Calu3 (cell line): ENCODE results near the gene NTM. TPM values are rescaled to one million over a fixed set of nuclear protein-coding genes. Genes with fewer than 3 reads are reported as not detected.

Experiments used
- BruUV-seq: library from RNA; stranded (reverse); fragments of 400-500 nt; replicated peaks from 2 replicates; lab custom pipeline; 2021; lab: Mats Ljungman, UMichigan
- CTCF ChIA-PET: fragments of 300-600 bp; sonication (Branson Sonifier 250); formaldehyde crosslinking; loops from one replicate; lab custom pipeline; 2022; ENCODE audit warnings: antibody characterized with exemption; lab: Charles Lee
- DNase-seq: peaks from one replicate; pipeline ENCODE4 v3.0.0; 2022
- H3K27ac Mint-ChIP-seq: one replicate; pipeline ENCODE4 v1.8.0; 2022; ENCODE audit warnings: mixed read lengths; ENCODE audit not compliant: unreplicated experiment
- H3K27me3 Mint-ChIP-seq: one replicate; pipeline ENCODE4 v1.8.0; 2022; ENCODE audit warnings: mixed read lengths; ENCODE audit not compliant: unreplicated experiment
- H3K36me3 Mint-ChIP-seq: one replicate; pipeline ENCODE4 v1.8.0; 2022; ENCODE audit warnings: mild to moderate bottlenecking, moderate library complexity, mixed read lengths; ENCODE audit not compliant: insufficient read depth, unreplicated experiment
- H3K4me1 Mint-ChIP-seq: one replicate; pipeline ENCODE4 v1.8.0; 2022; ENCODE audit warnings: mild to moderate bottlenecking, low read depth, mixed read lengths; ENCODE audit not compliant: unreplicated experiment
- H3K4me3 Mint-ChIP-seq: one replicate; pipeline ENCODE4 v1.8.0; 2022; ENCODE audit warnings: mild to moderate bottlenecking, low read depth, moderate library complexity, mixed read lengths; ENCODE audit not compliant: unreplicated experiment
- H3K9me3 Mint-ChIP-seq: one replicate; pipeline ENCODE4 v1.8.0; 2022; ENCODE audit warnings: low read depth, mixed read lengths; ENCODE audit not compliant: unreplicated experiment
- CTCF ChIP-seq: fragments of 200-600 bp; IDR thresholded peaks from one replicate; pipeline ENCODE4 v1.8.0; 2022; ENCODE audit warnings: antibody characterized with exemption; ENCODE audit not compliant: unreplicated experiment
- intact Hi-C: fragments of 100-400 bp; cut with micrococcal nuclease; formaldehyde crosslinking; loops from one replicate; pipeline ENCODE4 v1.10.0; 2022; ENCODE audit not compliant: unreplicated experiment
- total RNA-seq: library from RNA; stranded (reverse); gene quantifications from 2 replicates; pipeline ENCODE4 v1.2.3, GENCODE V29; 2022

The NTM gene
- total RNA-seq, 1 experiment from 2014 or later = not detected

DNA sequence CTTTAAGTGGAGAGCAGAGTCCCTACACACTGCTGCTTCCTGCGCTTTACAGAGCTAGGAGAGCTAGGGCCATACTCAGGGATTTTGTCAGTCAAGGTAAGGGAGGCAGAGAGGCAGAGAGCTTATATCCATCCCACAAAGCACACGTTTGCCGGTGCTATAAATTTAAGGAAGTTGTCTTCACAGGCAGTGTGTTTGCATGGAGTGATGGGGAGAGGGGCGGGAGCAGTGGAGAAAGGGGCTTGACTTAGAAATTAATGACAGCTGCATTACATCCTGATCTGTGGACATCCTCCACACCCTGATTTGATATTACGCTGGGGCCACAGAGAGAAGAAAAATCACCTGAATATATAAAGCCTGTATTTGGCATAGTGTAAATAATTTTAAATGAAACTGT, 84.1 kb downstream of the NTM start:
- H3K27ac Mint-ChIP-seq = no peak overlapping the region
- BruUV-seq = no TSS peak
- CTCF ChIA-PET = no interaction called here
- peaks cover 20% of the 10 kb centered on the region for H3K9me3 Mint-ChIP-seq
- no peak for TF ChIP-seq CTCF
- no peaks in the 10 kb centered on the region for H3K27me3 Mint-ChIP-seq
- no peaks in the 10 kb centered on the region for H3K4me1 Mint-ChIP-seq
- intact Hi-C loops = no loop called here
- no peak overlapping the region for H3K4me3 Mint-ChIP-seq
- H3K36me3 Mint-ChIP-seq = no peaks in the 10 kb centered on the region
- DNase-seq = no peak

DNA sequence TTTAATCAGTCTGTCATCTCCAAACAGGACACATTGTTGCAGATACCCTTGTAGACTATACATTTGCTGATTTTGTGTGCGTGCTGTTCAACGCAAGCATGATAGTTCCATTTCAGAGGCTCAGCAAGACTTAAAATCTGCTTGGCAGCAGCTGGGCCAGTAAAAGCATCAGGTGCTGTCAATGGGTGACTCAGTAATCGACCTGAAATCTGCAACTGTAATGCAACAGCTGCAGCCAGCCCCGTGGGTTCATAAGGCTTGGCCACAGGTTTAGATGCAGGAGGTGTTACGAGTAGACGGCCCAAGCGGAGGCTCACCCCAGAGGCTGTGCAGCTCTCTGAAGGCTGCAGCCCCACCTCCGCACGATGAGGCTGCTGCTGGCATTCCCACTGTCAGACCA, 84.6 kb downstream of the NTM start:
- CTCF ChIA-PET = no interaction called here
- H3K4me1 Mint-ChIP-seq = no peaks in the 10 kb centered on the region
- H3K36me3 Mint-ChIP-seq = no peaks in the 10 kb centered on the region
- no peak for TF ChIP-seq CTCF
- no peak overlapping the region for H3K27ac Mint-ChIP-seq
- H3K4me3 Mint-ChIP-seq = no peak overlapping the region
- no peak for DNase-seq
- no TSS peak for BruUV-seq
- intact Hi-C loops = no loop called here
- H3K27me3 Mint-ChIP-seq = no peaks in the 10 kb centered on the region
- H3K9me3 Mint-ChIP-seq = peaks cover 20% of the 10 kb centered on the region

GRCh38 chr11:131455843-131456704, 85.7 kb downstream of the NTM start:
- TF ChIP-seq CTCF = no peak
- no peaks in the 10 kb centered on the region for H3K4me1 Mint-ChIP-seq
- no peak overlapping the region for H3K27ac Mint-ChIP-seq
- BruUV-seq = no TSS peak
- H3K9me3 Mint-ChIP-seq = peaks cover 20% of the 10 kb centered on the region
- H3K36me3 Mint-ChIP-seq = no peaks in the 10 kb centered on the region
- H3K4me3 Mint-ChIP-seq = no peak overlapping the region
- CTCF ChIA-PET = no interaction called here
- no peak for DNase-seq
- H3K27me3 Mint-ChIP-seq = no peaks in the 10 kb centered on the region
- intact Hi-C loops = no loop called here

GRCh38 chr11:131457163-131457562, 86.7 kb downstream of the NTM start:
- TF ChIP-seq CTCF = no peak
- CTCF ChIA-PET = no interaction called here
- intact Hi-C loops = no loop called here
- BruUV-seq = no TSS peak
- no peaks in the 10 kb centered on the region for H3K27me3 Mint-ChIP-seq
- no peaks in the 10 kb centered on the region for H3K4me1 Mint-ChIP-seq
- no peak overlapping the region for H3K27ac Mint-ChIP-seq
- no peak overlapping the region for H3K4me3 Mint-ChIP-seq
- DNase-seq = no peak
- no peaks in the 10 kb centered on the region for H3K36me3 Mint-ChIP-seq
- H3K9me3 Mint-ChIP-seq = peaks cover 21% of the 10 kb centered on the region
